HepG2 (cell line): Measurements from ENCODE around the gene CRYBA1. TPM values are rescaled to one million over a fixed set of nuclear protein-coding genes. Genes with fewer than 3 reads are reported as not detected.

Source experiments
- HDAC1 ChIP-seq: sonication (generic); formaldehyde crosslinking; IDR thresholded peaks from 2 replicates; pipeline ENCODE4 v1.5.1; 2020; ENCODE audit warnings: mild to moderate bottlenecking, missing genetic modification reagents
- HES4 ChIP-seq: sonication (generic); formaldehyde crosslinking; IDR thresholded peaks from 2 replicates; pipeline ENCODE4 v1.9.0; 2021; ENCODE audit warnings: mild to moderate bottlenecking, missing genetic modification reagents, borderline replicate concordance
- MAFK ChIP-seq, 2 experiments: IDR thresholded peaks in 1 of 2; conservative IDR thresholded peaks in 1 of 2; 2 replicates each; pipeline ENCODE4 v1.6.1; 2011; ENCODE audit warnings: improper control_type of control experiment in 2 of 2, low read length in 2 of 2
- NFE2L1 ChIP-seq: sonication (generic); formaldehyde crosslinking; IDR thresholded peaks from 2 replicates; pipeline ENCODE4 v1.4.0; 2020; ENCODE audit warnings: missing genetic modification reagents, mild to moderate bottlenecking, borderline replicate concordance
- ZFP41 ChIP-seq: sonication (generic); formaldehyde crosslinking; IDR thresholded peaks from 2 replicates; pipeline ENCODE4 v1.4.0; 2020; ENCODE audit warnings: mild to moderate bottlenecking, missing genetic modification reagents, borderline replicate concordance
- ZIK1 ChIP-seq: sonication (generic); formaldehyde crosslinking; IDR thresholded peaks from 2 replicates; pipeline ENCODE4 v1.5.0; 2020; ENCODE audit warnings: mild to moderate bottlenecking, low read depth, missing genetic modification reagents, borderline replicate concordance
- ZNF296 ChIP-seq: sonication (generic); formaldehyde crosslinking; conservative IDR thresholded peaks from 2 replicates; pipeline ENCODE4 v1.5.0; 2020; ENCODE audit warnings: mild to moderate bottlenecking, missing genetic modification reagents
- ZSCAN29 ChIP-seq: sonication (generic); formaldehyde crosslinking; conservative IDR thresholded peaks from 2 replicates; pipeline ENCODE4 v1.4.0; 2020; ENCODE audit warnings: mild to moderate bottlenecking, missing genetic modification reagents
- polyA plus RNA-seq, 8 experiments: library from polyadenylated mRNA; depleted of rRNA in 3 of 8; stranded (reverse) in 7 of 8; unstranded in 1 of 8; fragments of >200 nt; fragmentation: Illumina TruSeq in 4 of 8; extraction: Trizol in 4 of 8; gene quantifications; 2 replicates each; pipeline versions ENCODE4 v1.2.1 to v1.2.3, GENCODE V29; 2011 to 2016; ENCODE audit warnings: low read depth in 4 of 8, missing spikeins in 1 of 8, mixed read lengths in 1 of 8; ENCODE audit not compliant: insufficient read depth in 1 of 8
- total RNA-seq, 5 experiments: library from RNA; depleted of rRNA; stranded (reverse); fragments of >200 nt; fragmentation: Illumina TruSeq; extraction: Trizol; gene quantifications; 2 replicates each; pipeline ENCODE4 v1.2.3, GENCODE V29; 2016; ENCODE audit warnings: low read depth in 1 of 5
- TF ChIP-seq, protein P1 (sequence below): sonication (generic); formaldehyde crosslinking; IDR thresholded peaks from 2 replicates; pipeline ENCODE4 v1.8.0; 2022; ENCODE audit warnings: missing genetic modification reagents, mild to moderate bottlenecking, borderline replicate concordance
- TF ChIP-seq, protein P2 (sequence below): sonication (generic); formaldehyde crosslinking; IDR thresholded peaks from 2 replicates; pipeline ENCODE4 v1.5.1; 2020; ENCODE audit warnings: missing genetic modification reagents, mild to moderate bottlenecking, borderline replicate concordance
- TF ChIP-seq, protein P3 (sequence below): sonication (generic); formaldehyde crosslinking; conservative IDR thresholded peaks from 2 replicates; pipeline ENCODE4 v1.5.0; 2020; ENCODE audit warnings: missing genetic modification reagents
- TF ChIP-seq, protein P4 (sequence below): sonication (generic); formaldehyde crosslinking; IDR thresholded peaks from 2 replicates; pipeline ENCODE4 v1.8.1; 2023; ENCODE audit warnings: mild to moderate bottlenecking, missing genetic modification reagents
- TF ChIP-seq, protein P5 (sequence below): sonication (generic); formaldehyde crosslinking; IDR thresholded peaks from 2 replicates; pipeline ENCODE4 v1.5.0; 2020; ENCODE audit warnings: mild to moderate bottlenecking, missing genetic modification reagents, borderline replicate concordance

The CRYBA1 gene
- total and polyA plus RNA-seq, 2 of the 13 experiments (the other 11 are each of a cell fraction or from before 2014, with no cell fraction given): not detected

DNA sequence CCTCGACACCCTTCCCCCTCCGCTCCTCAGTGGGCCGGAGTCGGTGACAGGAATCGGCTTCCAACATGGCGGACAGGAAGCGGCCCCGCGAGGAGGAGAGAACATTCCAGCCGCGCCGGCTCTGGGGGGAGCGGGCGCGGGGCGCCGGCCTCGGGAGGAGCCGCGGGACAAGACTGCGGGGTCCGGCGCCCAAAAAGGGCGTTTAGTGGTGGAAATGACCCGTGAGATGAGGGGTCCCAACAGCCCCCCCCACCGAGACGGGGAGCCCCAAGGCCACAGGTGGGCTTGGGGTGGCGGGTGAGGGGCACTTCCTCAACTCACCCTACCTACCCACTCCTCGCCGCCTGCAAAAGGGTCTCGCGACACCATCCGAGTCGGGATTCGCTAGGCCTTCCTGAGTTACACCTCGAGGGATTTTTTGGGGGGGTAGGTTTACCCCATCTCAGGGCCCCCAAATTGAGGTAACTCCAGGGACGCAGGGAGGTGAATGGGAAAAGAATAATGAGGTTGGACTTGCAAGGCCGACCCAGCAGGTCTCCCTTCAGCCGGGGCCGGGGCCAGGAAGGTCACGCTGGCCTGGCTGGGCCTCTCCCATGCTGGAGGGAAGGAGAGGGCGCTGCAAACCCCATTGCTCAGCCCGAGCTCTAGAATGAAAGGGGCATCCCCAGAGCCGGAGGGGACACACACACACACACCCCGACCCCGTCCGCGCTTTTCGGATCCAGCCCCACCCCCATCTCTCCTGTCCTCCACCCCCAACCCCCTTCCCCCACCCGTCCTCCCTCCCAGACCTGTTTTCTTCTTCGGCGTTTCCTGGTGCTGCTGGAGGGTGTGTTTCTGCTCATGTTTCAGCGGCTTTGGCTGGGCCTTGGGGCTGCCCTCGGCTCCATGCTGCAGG, 46.6 kb downstream of the CRYBA1 start (continued):
- TF ChIP-seq, protein P1, sequence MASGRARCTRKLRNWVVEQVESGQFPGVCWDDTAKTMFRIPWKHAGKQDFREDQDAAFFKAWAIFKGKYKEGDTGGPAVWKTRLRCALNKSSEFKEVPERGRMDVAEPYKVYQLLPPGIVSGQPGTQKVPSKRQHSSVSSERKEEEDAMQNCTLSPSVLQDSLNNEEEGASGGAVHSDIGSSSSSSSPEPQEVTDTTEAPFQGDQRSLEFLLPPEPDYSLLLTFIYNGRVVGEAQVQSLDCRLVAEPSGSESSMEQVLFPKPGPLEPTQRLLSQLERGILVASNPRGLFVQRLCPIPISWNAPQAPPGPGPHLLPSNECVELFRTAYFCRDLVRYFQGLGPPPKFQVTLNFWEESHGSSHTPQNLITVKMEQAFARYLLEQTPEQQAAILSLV (CRISPR knock-in tag): peak; percentile 38; the same call in 1 of the 2 replicates
- TF ChIP-seq, protein P2, sequence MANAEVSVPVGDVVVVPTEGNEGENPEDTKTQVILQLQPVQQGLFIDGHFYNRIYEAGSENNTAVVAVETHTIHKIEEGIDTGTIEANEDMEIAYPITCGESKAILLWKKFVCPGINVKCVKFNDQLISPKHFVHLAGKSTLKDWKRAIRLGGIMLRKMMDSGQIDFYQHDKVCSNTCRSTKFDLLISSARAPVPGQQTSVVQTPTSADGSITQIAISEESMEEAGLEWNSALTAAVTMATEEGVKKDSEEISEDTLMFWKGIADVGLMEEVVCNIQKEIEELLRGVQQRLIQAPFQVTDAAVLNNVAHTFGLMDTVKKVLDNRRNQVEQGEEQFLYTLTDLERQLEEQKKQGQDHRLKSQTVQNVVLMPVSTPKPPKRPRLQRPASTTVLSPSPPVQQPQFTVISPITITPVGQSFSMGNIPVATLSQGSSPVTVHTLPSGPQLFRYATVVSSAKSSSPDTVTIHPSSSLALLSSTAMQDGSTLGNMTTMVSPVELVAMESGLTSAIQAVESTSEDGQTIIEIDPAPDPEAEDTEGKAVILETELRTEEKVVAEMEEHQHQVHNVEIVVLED: no peak
- TF ChIP-seq HDAC1 (CRISPR knock-in tag) (peak; percentile 25; the same call in 1 of the 2 replicates), NFE2L1 (no peak), ZFP41 (no peak), ZNF296 (CRISPR knock-in tag) (no peak), HES4 (peak; percentile 36; the same call in 1 of the 2 replicates), MAFK (conservative IDR thresholded peaks at IDR 0.05 in 1 of 2, IDR thresholded peaks at IDR 0.05 in 1 of 2; ENCODE audit: low read length in 2 of 2) (no peak), ZIK1 (CRISPR knock-in tag) (no peak), ZSCAN29 (no peak)
- TF ChIP-seq, protein P3, sequence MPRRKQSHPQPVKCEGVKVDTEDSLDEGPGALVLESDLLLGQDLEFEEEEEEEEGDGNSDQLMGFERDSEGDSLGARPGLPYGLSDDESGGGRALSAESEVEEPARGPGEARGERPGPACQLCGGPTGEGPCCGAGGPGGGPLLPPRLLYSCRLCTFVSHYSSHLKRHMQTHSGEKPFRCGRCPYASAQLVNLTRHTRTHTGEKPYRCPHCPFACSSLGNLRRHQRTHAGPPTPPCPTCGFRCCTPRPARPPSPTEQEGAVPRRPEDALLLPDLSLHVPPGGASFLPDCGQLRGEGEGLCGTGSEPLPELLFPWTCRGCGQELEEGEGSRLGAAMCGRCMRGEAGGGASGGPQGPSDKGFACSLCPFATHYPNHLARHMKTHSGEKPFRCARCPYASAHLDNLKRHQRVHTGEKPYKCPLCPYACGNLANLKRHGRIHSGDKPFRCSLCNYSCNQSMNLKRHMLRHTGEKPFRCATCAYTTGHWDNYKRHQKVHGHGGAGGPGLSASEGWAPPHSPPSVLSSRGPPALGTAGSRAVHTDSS: no peak
- TF ChIP-seq, protein P4, sequence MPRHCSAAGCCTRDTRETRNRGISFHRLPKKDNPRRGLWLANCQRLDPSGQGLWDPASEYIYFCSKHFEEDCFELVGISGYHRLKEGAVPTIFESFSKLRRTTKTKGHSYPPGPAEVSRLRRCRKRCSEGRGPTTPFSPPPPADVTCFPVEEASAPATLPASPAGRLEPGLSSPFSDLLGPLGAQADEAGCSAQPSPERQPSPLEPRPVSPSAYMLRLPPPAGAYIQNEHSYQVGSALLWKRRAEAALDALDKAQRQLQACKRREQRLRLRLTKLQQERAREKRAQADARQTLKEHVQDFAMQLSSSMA (CRISPR knock-in tag): no peak
- TF ChIP-seq, protein P5, sequence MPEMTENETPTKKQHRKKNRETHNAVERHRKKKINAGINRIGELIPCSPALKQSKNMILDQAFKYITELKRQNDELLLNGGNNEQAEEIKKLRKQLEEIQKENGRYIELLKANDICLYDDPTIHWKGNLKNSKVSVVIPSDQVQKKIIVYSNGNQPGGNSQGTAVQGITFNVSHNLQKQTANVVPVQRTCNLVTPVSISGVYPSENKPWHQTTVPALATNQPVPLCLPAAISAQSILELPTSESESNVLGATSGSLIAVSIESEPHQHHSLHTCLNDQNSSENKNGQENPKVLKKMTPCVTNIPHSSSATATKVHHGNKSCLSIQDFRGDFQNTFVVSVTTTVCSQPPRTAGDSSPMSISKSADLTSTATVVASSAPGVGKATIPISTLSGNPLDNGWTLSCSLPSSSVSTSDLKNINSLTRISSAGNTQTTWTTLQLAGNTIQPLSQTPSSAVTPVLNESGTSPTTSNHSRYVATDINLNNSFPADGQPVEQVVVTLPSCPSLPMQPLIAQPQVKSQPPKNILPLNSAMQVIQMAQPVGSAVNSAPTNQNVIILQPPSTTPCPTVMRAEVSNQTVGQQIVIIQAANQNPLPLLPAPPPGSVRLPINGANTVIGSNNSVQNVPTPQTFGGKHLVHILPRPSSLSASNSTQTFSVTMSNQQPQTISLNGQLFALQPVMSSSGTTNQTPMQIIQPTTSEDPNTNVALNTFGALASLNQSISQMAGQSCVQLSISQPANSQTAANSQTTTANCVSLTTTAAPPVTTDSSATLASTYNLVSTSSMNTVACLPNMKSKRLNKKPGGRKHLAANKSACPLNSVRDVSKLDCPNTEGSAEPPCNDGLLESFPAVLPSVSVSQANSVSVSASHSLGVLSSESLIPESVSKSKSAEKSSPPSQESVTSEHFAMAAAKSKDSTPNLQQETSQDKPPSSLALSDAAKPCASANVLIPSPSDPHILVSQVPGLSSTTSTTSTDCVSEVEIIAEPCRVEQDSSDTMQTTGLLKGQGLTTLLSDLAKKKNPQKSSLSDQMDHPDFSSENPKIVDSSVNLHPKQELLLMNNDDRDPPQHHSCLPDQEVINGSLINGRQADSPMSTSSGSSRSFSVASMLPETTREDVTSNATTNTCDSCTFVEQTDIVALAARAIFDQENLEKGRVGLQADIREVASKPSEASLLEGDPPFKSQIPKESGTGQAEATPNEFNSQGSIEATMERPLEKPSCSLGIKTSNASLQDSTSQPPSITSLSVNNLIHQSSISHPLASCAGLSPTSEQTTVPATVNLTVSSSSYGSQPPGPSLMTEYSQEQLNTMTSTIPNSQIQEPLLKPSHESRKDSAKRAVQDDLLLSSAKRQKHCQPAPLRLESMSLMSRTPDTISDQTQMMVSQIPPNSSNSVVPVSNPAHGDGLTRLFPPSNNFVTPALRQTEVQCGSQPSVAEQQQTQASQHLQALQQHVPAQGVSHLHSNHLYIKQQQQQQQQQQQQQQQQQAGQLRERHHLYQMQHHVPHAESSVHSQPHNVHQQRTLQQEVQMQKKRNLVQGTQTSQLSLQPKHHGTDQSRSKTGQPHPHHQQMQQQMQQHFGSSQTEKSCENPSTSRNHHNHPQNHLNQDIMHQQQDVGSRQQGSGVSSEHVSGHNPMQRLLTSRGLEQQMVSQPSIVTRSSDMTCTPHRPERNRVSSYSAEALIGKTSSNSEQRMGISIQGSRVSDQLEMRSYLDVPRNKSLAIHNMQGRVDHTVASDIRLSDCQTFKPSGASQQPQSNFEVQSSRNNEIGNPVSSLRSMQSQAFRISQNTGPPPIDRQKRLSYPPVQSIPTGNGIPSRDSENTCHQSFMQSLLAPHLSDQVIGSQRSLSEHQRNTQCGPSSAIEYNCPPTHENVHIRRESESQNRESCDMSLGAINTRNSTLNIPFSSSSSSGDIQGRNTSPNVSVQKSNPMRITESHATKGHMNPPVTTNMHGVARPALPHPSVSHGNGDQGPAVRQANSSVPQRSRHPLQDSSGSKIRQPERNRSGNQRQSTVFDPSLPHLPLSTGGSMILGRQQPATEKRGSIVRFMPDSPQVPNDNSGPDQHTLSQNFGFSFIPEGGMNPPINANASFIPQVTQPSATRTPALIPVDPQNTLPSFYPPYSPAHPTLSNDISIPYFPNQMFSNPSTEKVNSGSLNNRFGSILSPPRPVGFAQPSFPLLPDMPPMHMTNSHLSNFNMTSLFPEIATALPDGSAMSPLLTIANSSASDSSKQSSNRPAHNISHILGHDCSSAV (CRISPR knock-in tag): no peak
